PC-3 (cell line): ENCODE results near the gene ARHGAP26. TPM values are rescaled to one million over a fixed set of nuclear protein-coding genes. Genes with fewer than 3 reads are reported as not detected.

ENCODE experiments used
- ATAC-seq: fragments of 200-7000 bp; cut with Tn5 transposase; 2 replicates; pipeline ENCODE4 v1.9.1; 2020; ENCODE audit warnings: mild to moderate bottlenecking, moderate library complexity
- BruUV-seq: library from RNA; stranded (reverse); fragments of 400-500 nt; replicated peaks from 2 replicates; lab custom pipeline; 2021; lab: Mats Ljungman, UMichigan
- CTCF ChIA-PET: fragments of 300-600 bp; sonication (Branson Sonifier 250); formaldehyde crosslinking; loops from one replicate; lab custom pipeline; 2022; ENCODE audit warnings: antibody characterized with exemption; lab: Charles Lee
- POLR2A ChIA-PET: fragments of 300-600 bp; sonication (Branson Sonifier 250); formaldehyde crosslinking; loops from one replicate; lab custom pipeline; 2022; ENCODE audit warnings: antibody characterized with exemption; ENCODE audit not compliant: unreplicated experiment; lab: Charles Lee
- DNase-seq: peaks from one replicate; pipeline ENCODE4 v3.0.0-alpha.2; 2015
- H2AFZ ChIP-seq: fragments of 300-600 bp; sonication (generic); 2 replicates; pipeline ENCODE4 v1.6.0; 2016; ENCODE audit warnings: antibody characterized with exemption, low read length
- H3F3A ChIP-seq: fragments of 300-600 bp; sonication (generic); one replicate; pipeline ENCODE4 v1.6.0; 2017; ENCODE audit warnings: antibody characterized with exemption, low read length, control low read depth, mild to moderate bottlenecking; ENCODE audit not compliant: unreplicated experiment
- H3K27ac ChIP-seq: fragments of 300-600 bp; sonication (generic); 2 replicates; pipeline ENCODE4 v1.5.1; 2016; ENCODE audit warnings: mild to moderate bottlenecking, low read length
- H3K27me3 ChIP-seq: fragments of 300-600 bp; sonication (generic); 2 replicates; pipeline ENCODE4 v1.6.1; 2016; ENCODE audit warnings: low read length, mixed read lengths
- H3K36me3 ChIP-seq: fragments of 300-600 bp; sonication (generic); 2 replicates; pipeline ENCODE4 v1.6.1; 2016; ENCODE audit warnings: low read depth, mixed run types, low read length, mixed read lengths
- H3K4me1 ChIP-seq: fragments of 300-600 bp; sonication (generic); 2 replicates; pipeline ENCODE4 v1.5.1; 2016; ENCODE audit warnings: low read length; ENCODE audit not compliant: insufficient read depth
- H3K4me2 ChIP-seq: fragments of 300-600 bp; sonication (generic); 2 replicates; pipeline ENCODE4 v1.6.0; 2016; ENCODE audit warnings: low read length
- H3K4me3 ChIP-seq: fragments of 300-600 bp; sonication (generic); 2 replicates; pipeline ENCODE4 v1.5.1; 2016; ENCODE audit warnings: mild to moderate bottlenecking, low read length, mixed read lengths
- H3K79me2 ChIP-seq: fragments of 300-600 bp; sonication (generic); 2 replicates; pipeline ENCODE4 v1.6.1; 2017; ENCODE audit warnings: low read length, mixed read lengths
- H3K9ac ChIP-seq: fragments of 300-600 bp; sonication (generic); 2 replicates; pipeline ENCODE4 v1.6.0; 2016; ENCODE audit warnings: mild to moderate bottlenecking, low read length
- H3K9me2 ChIP-seq: fragments of 300-600 bp; sonication (generic); replicated peaks from 2 replicates; pipeline ENCODE4 v1.6.1; 2016; ENCODE audit warnings: mixed run types, low read length, mixed read lengths
- H3K9me3 ChIP-seq: fragments of 300-600 bp; sonication (generic); 2 replicates; pipeline ENCODE4 v1.6.1; 2016; ENCODE audit warnings: low read length, mixed read lengths
- H4K20me1 ChIP-seq: fragments of 300-600 bp; sonication (generic); 2 replicates; pipeline ENCODE4 v1.6.1; 2016; ENCODE audit warnings: low read length, mixed read lengths
- EZH2 ChIP-seq: fragments of 300-600 bp; sonication (generic); IDR thresholded peaks from one replicate; pipeline ENCODE4 v1.6.1; 2017; ENCODE audit warnings: antibody characterized with exemption, mild to moderate bottlenecking, low read length; ENCODE audit not compliant: unreplicated experiment
- EZH2phosphoT487 ChIP-seq: fragments of 300-600 bp; sonication (generic); IDR thresholded peaks from 2 replicates; pipeline ENCODE4 v1.6.1; 2018; ENCODE audit warnings: mild to moderate bottlenecking, antibody characterized with exemption, low read length, borderline replicate concordance
- intact Hi-C: fragments of 100-400 bp; cut with micrococcal nuclease; formaldehyde crosslinking; loops from 2 replicates; pipeline ENCODE4 v1.9.0; 2023
- total RNA-seq: library from RNA; depleted of rRNA; stranded (reverse); fragments of >200 nt; gene quantifications from 2 replicates; pipeline ENCODE4 v1.2.3, GENCODE V29; 2014
- TF ChIP-seq, protein P1 (sequence below): fragments of 300-600 bp; sonication (generic); conservative IDR thresholded peaks from 2 replicates; pipeline ENCODE4 v1.5.1; 2017; ENCODE audit warnings: antibody characterized with exemption, low read depth, mild to moderate bottlenecking, low read length

Gene ARHGAP26
- total RNA-seq, 1 experiment from 2014 or later, result 11.7 TPM

DNA sequence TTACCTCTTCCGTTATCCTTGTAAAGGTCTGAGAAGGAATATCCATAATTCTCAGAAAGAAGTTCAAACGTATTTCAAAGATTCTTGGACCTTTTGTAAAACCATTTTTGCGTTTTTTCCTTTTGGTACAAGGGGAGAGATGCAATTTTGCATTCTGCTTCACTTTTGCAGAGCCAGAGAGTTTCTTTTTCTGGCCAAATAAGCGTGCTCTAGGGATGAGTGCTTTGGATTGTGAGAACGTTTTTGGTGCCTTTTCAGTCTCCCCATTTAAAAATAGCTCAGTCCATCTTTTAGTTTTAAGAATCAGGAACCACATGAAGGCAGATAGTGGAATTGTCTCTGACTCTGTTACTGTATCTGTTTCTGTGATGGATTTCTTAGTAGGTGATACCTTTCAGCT is 1.5 kb downstream of the ARHGAP26 start:
- Histone ChIP-seq H3K27ac (no peak overlapping the region), H3K9me2 (no peaks in the 10 kb centered on the region), H3F3A (no peaks in the 10 kb centered on the region), H3K27me3 (no peaks in the 10 kb centered on the region), H3K9ac (peak overlapping the region; percentile 72), H2AFZ (peak overlapping the region; percentile 80; the same call in 1 of the 2 replicates), H3K79me2 (peaks cover 59% of the 10 kb centered on the region), H3K36me3 (no peaks in the 10 kb centered on the region), H3K4me2 (peak overlapping the region; percentile 72), H3K9me3 (no peaks in the 10 kb centered on the region), H4K20me1 (peaks cover 11% of the 10 kb centered on the region; the same call in 1 of the 2 replicates), H3K4me3 (peak overlapping the region; percentile 97), H3K4me1 (peaks cover 19% of the 10 kb centered on the region)
- no peak for DNase-seq
- POLR2A ChIA-PET, result interaction anchor here (0.6 to 1.1 kb wide), 2 partner anchors 31 to 1080 kb away, joined by 4 to 5 read pairs; no protein-coding TSS in a partner anchor
- ATAC-seq, result no peak
- TF ChIP-seq EZH2phosphoT487, result no peak
- TF ChIP-seq, protein P1, sequence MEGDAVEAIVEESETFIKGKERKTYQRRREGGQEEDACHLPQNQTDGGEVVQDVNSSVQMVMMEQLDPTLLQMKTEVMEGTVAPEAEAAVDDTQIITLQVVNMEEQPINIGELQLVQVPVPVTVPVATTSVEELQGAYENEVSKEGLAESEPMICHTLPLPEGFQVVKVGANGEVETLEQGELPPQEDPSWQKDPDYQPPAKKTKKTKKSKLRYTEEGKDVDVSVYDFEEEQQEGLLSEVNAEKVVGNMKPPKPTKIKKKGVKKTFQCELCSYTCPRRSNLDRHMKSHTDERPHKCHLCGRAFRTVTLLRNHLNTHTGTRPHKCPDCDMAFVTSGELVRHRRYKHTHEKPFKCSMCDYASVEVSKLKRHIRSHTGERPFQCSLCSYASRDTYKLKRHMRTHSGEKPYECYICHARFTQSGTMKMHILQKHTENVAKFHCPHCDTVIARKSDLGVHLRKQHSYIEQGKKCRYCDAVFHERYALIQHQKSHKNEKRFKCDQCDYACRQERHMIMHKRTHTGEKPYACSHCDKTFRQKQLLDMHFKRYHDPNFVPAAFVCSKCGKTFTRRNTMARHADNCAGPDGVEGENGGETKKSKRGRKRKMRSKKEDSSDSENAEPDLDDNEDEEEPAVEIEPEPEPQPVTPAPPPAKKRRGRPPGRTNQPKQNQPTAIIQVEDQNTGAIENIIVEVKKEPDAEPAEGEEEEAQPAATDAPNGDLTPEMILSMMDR, result no peak
- TF ChIP-seq EZH2, result no peak
- BruUV-seq, result TSS peak; percentile 54
- intact Hi-C loops, result loop anchor here (2.0 to 5.0 kb wide), 2 partner anchors 51 to 55 kb away; no protein-coding TSS in a partner anchor
- CTCF ChIA-PET, result interaction anchor here (1.1 to 1.8 kb wide), 3 partner anchors 54 to 95 kb away, joined by 3 to 19 read pairs (median 3); no protein-coding TSS in a partner anchor

DNA sequence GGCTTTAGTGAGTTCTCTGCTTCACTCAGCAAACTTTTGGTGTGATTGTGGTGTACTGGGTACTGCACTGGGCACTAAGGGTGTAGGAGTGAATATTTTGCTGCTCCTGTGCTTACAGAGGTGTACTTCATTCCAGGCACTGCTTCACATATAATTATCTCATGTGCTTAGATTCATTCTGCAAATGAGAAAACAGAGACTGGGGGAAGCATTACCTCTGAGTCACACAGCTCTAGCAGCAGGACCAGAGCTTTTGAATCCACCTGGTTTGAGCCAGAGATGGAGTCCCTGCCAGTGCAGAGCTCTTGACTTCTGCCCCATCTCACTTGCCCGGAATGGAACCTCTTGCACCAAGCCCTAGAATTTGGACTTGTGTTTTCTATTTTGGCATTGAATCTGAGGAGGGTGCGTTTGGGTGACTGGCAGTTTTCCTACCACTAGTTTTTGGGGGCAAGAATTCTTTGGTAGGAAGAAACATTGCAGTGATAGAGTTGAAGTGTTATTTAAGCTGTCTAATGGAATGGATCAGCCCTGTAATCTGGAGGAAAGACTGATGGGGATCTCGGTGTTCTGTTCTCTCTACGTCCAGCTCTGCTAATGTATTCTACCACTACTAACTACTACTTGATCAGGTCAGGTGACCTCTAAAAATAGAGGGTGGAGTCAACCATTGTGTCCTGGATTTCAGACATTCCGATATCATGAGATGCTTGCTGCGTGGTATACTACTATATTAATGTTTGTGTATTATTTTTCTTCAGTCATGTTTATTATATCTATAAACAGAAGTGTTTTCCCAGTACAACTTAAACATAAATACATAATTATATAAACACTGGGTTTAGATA is 2.5 kb downstream of the ARHGAP26 start:
- Histone ChIP-seq H4K20me1 (peaks cover 11% of the 10 kb centered on the region; the same call in 1 of the 2 replicates), H3K4me3 (peak overlapping the region; percentile 97), H3K79me2 (peaks cover 70% of the 10 kb centered on the region), H3F3A (no peaks in the 10 kb centered on the region), H3K36me3 (no peaks in the 10 kb centered on the region), H2AFZ (no peak overlapping the region), H3K9me2 (no peaks in the 10 kb centered on the region), H3K4me2 (peak overlapping the region; percentile 72), H3K9me3 (no peaks in the 10 kb centered on the region), H3K27ac (no peak overlapping the region), H3K27me3 (no peaks in the 10 kb centered on the region), H3K9ac (no peak overlapping the region), H3K4me1 (peaks cover 19% of the 10 kb centered on the region)
- BruUV-seq, result no TSS peak
- intact Hi-C loops, result loop anchor here (5.0 kb wide), 1 partner anchor 50 kb away; no protein-coding TSS in a partner anchor
- ChIA-PET POLR2A (no interaction called here), CTCF (no interaction called here)
- TF ChIP-seq EZH2phosphoT487, result no peak
- no peak for TF ChIP-seq EZH2
- TF ChIP-seq, protein P1, result no peak
- DNase-seq (peak; percentile 29), ATAC-seq (no peak)
